T-cell (primary cell): ENCODE measurements around the gene MT2A. TPM values are rescaled to one million over a fixed set of nuclear protein-coding genes. Genes with fewer than 3 reads are reported as not detected.
A peak's percentile ranks its signal among the peaks of the same experiment; 100 is the strongest.

Source experiments
- ATAC-seq, 4 experiments: fragments of 200-7000 bp in 3 of 4; fragments of 150-1000 bp in 1 of 4; cut with Tn5 transposase; replicated peaks in 1 of 4; 1 replicate in 3 of 4; 2 replicates in 1 of 4; pipeline ENCODE4 v1.10.0; 2021; ENCODE audit warnings: moderate library complexity in 3 of 4, mild to moderate bottlenecking in 2 of 4, moderate number of reproducible peaks in 1 of 4
- CTCF ChIA-PET, 2 donors: fragments of 300-600 bp; sonication (Branson Sonifier 250); formaldehyde crosslinking; loops; one replicate each; lab custom pipeline; 2022; ENCODE audit warnings: antibody characterized with exemption in 2 of 2; lab: Charles Lee
- POLR2A ChIA-PET, 2 donors: fragments of 300-600 bp; sonication (Branson Sonifier 250); formaldehyde crosslinking; loops; one replicate each; lab custom pipeline; 2022; ENCODE audit warnings: antibody characterized with exemption in 2 of 2; lab: Charles Lee
- DNase-seq, 35 experiments: peaks; one replicate each; pipeline versions ENCODE4 v3.0.0 to v3.0.0-alpha.2; 2013 to 2023
- H3K27ac ChIP-seq: one replicate; pipeline ENCODE4 v1.5.1; 2013; ENCODE audit warnings: low read length
- H3K27me3 ChIP-seq, 2 experiments: replicated peaks in 1 of 2; 1 replicate in 1 of 2; 2 replicates in 1 of 2; pipeline versions ENCODE4 v1.6.1 to v1.7.0; 2013; ENCODE audit warnings: low read length in 1 of 2, mixed read lengths in 1 of 2; ENCODE audit not compliant: control insufficient read depth in 2 of 2, insufficient read depth in 2 of 2; ENCODE audit errors: extremely low read depth in 1 of 2
- H3K36me3 ChIP-seq, 2 donors: 1 replicate in 1 of 2; 2 replicates in 1 of 2; pipeline versions ENCODE4 v1.6.1 to v1.7.0; 2013; ENCODE audit warnings: low read length in 1 of 2; ENCODE audit not compliant: control insufficient read depth in 2 of 2, insufficient read depth in 1 of 2; ENCODE audit errors: extremely low read depth in 1 of 2
- H3K4me1 ChIP-seq, 2 experiments: 1 replicate in 1 of 2; 2 replicates in 1 of 2; pipeline versions ENCODE4 v1.6.1 to v1.7.0; 2013; ENCODE audit warnings: low read length in 2 of 2, mixed read lengths in 1 of 2; ENCODE audit not compliant: insufficient read depth in 2 of 2, control insufficient read depth in 1 of 2; ENCODE audit errors: extremely low read depth in 1 of 2
- H3K4me3 ChIP-seq, 2 donors: 1 replicate in 1 of 2; 2 replicates in 1 of 2; pipeline versions ENCODE4 v1.5.1 to v1.7.0; 2013; ENCODE audit warnings: mild to moderate bottlenecking in 2 of 2, low read length in 1 of 2, moderate library complexity in 1 of 2; ENCODE audit not compliant: control insufficient read depth in 1 of 2; ENCODE audit errors: extremely low read depth in 1 of 2
- H3K9me3 ChIP-seq: 2 replicates; pipeline ENCODE4 v1.7.0; 2013
- H3K27ac Mint-ChIP-seq, 2 donors: one replicate each; pipeline ENCODE4 v1.8.0; 2020 to 2021; ENCODE audit warnings: mild to moderate bottlenecking in 2 of 2, mixed read lengths in 2 of 2
- H3K27me3 Mint-ChIP-seq, 2 donors: one replicate each; pipeline ENCODE4 v1.8.0; 2021 to 2022; ENCODE audit warnings: mixed read lengths in 2 of 2
- H3K36me3 Mint-ChIP-seq: one replicate; pipeline ENCODE4 v1.8.0; 2021; ENCODE audit warnings: mixed read lengths
- H3K4me1 Mint-ChIP-seq, 3 donors: one replicate each; pipeline ENCODE4 v1.8.0; 2020 to 2022; ENCODE audit warnings: mixed read lengths in 3 of 3, mild to moderate bottlenecking in 1 of 3
- H3K4me3 Mint-ChIP-seq, 3 donors: one replicate each; pipeline ENCODE4 v1.8.0; 2020 to 2022; ENCODE audit warnings: mild to moderate bottlenecking in 3 of 3, mixed read lengths in 3 of 3, moderate library complexity in 3 of 3
- H3K9me3 Mint-ChIP-seq, 3 donors: one replicate each; pipeline ENCODE4 v1.8.0; 2020 to 2022; ENCODE audit warnings: mixed read lengths in 3 of 3
- WGBS: methylation state at CpG from one replicate; pipeline ENCODE4 v1.1.5; 2013; ENCODE audit warnings: missing lambda C conversion rate; ENCODE audit not compliant: insufficient coverage; 5-methylcytosine and 5-hydroxymethylcytosine counted together
- total RNA-seq, 35 experiments: library from RNA in 6 of 35; stranded (reverse) in 6 of 35; fragments of 120-200 nt in 1 of 35; gene quantifications; one replicate each; pipeline versions ENCODE4 v1.2.1 to v1.2.4 and lab custom pipeline; 2013 to 2026

MT2A gene
- total RNA-seq, 5 donors from 2014 or later (not counting 1 experiment from before 2014, with no cell fraction given) = 46.8 to 71.4 (median 57.1) TPM

DNA sequence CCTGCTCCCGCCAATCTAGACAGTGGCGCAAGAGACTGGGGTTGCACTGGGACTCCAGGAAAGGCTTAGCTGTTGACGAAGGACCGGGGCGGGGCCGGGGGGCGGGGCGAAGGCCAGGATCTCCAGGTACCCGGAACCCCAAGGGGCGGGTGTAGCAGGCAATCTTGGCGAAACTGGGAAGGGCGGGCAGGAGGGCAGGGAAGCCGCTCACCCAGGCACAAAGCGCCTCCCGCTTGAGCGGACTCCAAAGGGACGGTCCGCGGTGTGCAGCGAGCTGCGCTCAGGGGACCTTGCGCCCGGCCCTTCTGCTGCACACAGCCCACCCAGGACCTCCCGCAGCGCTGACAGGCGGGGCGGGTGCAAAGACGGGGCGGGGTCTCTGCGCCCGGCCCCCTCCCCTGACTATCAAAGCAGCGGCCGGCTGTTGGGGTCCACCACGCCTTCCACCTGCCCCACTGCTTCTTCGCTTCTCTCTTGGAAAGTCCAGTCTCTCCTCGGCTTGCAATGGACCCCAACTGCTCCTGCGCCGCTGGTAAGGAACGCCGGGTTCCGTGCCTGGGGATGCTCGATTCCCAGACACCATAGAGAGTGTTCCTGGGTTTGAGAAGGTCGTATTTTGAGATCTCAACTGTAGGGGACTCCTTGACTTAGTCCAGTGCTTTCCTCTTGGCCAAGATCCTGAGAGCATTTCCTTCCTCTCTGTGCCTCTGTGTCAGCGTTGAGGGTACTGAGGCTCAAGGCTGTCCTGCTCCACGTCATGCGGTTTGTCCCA, 49.4 kb downstream of the MT2A start, which contains the start of gene MT1F:
TSS of gene MT1F (plus strand) at position 405 of the 772 bp plus-strand sequence. CDS start at position 505, 100 bp downstream.
- ChIA-PET POLR2A (interaction anchor here in 1 of 2 donors (0.6 kb wide), 2 partner anchors 32 to 81 kb away, joined by 8 to 9 read pairs; partner anchors contain the start of gene MT1E), CTCF (interaction anchor here in 1 of 2 donors (0.6 kb wide), 1 partner anchor 82 kb away, joined by 3 read pairs; no protein-coding TSS in a partner anchor)
- Histone ChIP-seq H3K27me3 (peaks cover 3 to 16% of the 10 kb centered on the region in 2 experiments), H3K4me1 (peaks cover 3 to 28% of the 10 kb centered on the region in 2 experiments), H3K36me3 (no peaks in the 10 kb centered on the region), H3K27ac (peak within 1 kb of the TSS; percentile 47), H3K9me3 (no peaks in the 10 kb centered on the region), H3K4me3 (peak within 1 kb of the TSS; percentile 71 to 79)
- peaks cover 0 to 8% of the 10 kb centered on the region in 2 donors for H3K27me3 Mint-ChIP-seq
- H3K27ac Mint-ChIP-seq = peak within 1 kb of the TSS; percentile 92 to 93
- ATAC-seq (peak; percentile 85 to 89 (median 86)), DNase-seq (peak; percentile 23 to 75 (median 60))
- H3K4me3 Mint-ChIP-seq = peak within 1 kb of the TSS; percentile 91 to 97 (median 97)
- WGBS = 1% methylated on average over 44 of the region's 46 CpGs
- H3K9me3 Mint-ChIP-seq = no peaks in the 10 kb centered on the region
- no peaks in the 10 kb centered on the region for H3K36me3 Mint-ChIP-seq
- peaks cover 27 to 30% (median 27%) of the 10 kb centered on the region in 3 donors for H3K4me1 Mint-ChIP-seq

DNA sequence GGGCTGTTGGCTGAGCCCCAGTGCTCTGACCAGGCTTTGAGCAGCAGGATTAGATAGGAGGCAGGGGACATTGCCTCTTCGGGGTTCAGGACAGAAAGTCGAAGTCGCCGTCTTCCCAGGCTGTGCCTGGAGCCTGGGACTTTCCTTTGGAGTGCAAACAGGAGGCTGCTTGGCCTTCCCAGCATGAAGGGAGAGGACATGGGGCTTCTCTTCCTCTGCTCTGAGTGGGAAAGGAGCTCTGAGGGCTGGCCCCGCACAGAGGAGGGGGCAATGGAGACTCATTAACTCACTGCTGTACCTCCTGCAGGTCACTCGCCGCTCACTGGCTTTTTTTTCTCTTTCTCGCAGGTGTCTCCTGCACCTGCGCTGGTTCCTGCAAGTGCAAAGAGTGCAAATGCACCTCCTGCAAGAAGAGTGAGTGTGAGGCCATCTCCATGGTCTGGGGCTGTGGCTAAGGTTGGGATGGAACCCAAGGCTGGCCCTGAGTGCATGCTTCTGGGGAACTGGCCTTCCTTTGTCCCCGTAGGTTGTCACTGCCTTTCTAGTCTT, 50.0 kb downstream of the MT2A start:
- Mint-ChIP-seq H3K4me1 (peaks cover 31 to 33% (median 32%) of the 10 kb centered on the region in 3 donors), H3K27me3 (peaks cover 0 to 10% of the 10 kb centered on the region in 2 donors), H3K27ac (peak overlapping the region; percentile 92 to 93), H3K4me3 (peak overlapping the region; percentile 91 to 97 (median 97)), H3K36me3 (no peaks in the 10 kb centered on the region), H3K9me3 (no peaks in the 10 kb centered on the region)
- CTCF ChIA-PET = interaction anchor here in 1 of 2 donors (0.6 kb wide), 1 partner anchor 82 kb away, joined by 3 read pairs; no protein-coding TSS in a partner anchor
- DNase-seq = no peak
- Histone ChIP-seq H3K36me3 (no peaks in the 10 kb centered on the region), H3K9me3 (no peaks in the 10 kb centered on the region), H3K27me3 (peaks cover 3 to 19% of the 10 kb centered on the region in 2 experiments), H3K4me3 (peak overlapping the region; percentile 71 to 79), H3K4me1 (peaks cover 3 to 34% of the 10 kb centered on the region in 2 experiments), H3K27ac (no peak overlapping the region)
- 52% methylated on average over 7 of the region's 10 CpGs for WGBS
- no peak for ATAC-seq
- POLR2A ChIA-PET = no interaction called here

Other genes with a start within 250 kb of the MT2A start
- gene AMFR, start 183.0 kb upstream of the MT2A start, total RNA-seq = 10 to 100 TPM; 60.4 to 71.9 (median 68.4) TPM
- gene NUDT21, start 157.3 kb upstream of the MT2A start, total RNA-seq = 10 to 100 TPM; 90.0 to 98.8 (median 98.4) TPM
- 10 to 100 TPM; 18.1 to 49.9 (median 47.5) TPM for gene OGFOD1, start 157.0 kb upstream of the MT2A start, total RNA-seq
- 10 to 100 TPM; 63.1 to 84.6 (median 76.6) TPM for gene BBS2, start 88.6 kb upstream of the MT2A start, total RNA-seq
- gene MT4, start 43.5 kb upstream of the MT2A start, total RNA-seq = not detected
- 1 to 10 TPM in 1 of 5 donors, under 1 TPM in 3, not detected in 1; 0.66 to 1.9 (median 0.84) TPM for gene MT3, start 19.1 kb upstream of the MT2A start, total RNA-seq
- gene MT1E, start 17.2 kb downstream of the MT2A start, total RNA-seq = 10 to 100 TPM in 1 of 5 donors, 1 to 10 TPM in 4; 1.9 to 10.8 (median 6.1) TPM
- not detected for gene MT1M, start 24.1 kb downstream of the MT2A start, total RNA-seq
- not detected for gene MT1A, start 30.1 kb downstream of the MT2A start, total RNA-seq
- gene MT1B, start 43.3 kb downstream of the MT2A start, total RNA-seq = not detected
- gene MT1F, start 49.4 kb downstream of the MT2A start, total RNA-seq = 10 to 100 TPM in 2 of 5 donors, 1 to 10 TPM in 3; 5.3 to 14.3 (median 9.3) TPM
- gene MT1G, start 59.5 kb downstream of the MT2A start, total RNA-seq = 1 to 10 TPM in 3 of 5 donors, not detected in 2; 2.0 to 4.1 (median 4.0) TPM
- gene MT1H, start 61.2 kb downstream of the MT2A start, total RNA-seq = 1 to 10 TPM in 1 of 5 donors, not detected in 4; 1.4 TPM
- gene MT1X, start 73.9 kb downstream of the MT2A start, total RNA-seq = 10 to 100 TPM; 18.7 to 30.8 (median 28.8) TPM
- 10 to 100 TPM; 52.6 to 72.4 (median 60.5) TPM for gene NUP93, start 121.5 kb downstream of the MT2A start, total RNA-seq